Measurements from ENCODE around the gene KIR3DL2.
"Not testable (repeated sequence)": the region's sequence is repeated elsewhere in the genome, so short reads cannot be mapped to it uniquely, and the experiment has no call there.

Gene KIR3DL2

DNA sequence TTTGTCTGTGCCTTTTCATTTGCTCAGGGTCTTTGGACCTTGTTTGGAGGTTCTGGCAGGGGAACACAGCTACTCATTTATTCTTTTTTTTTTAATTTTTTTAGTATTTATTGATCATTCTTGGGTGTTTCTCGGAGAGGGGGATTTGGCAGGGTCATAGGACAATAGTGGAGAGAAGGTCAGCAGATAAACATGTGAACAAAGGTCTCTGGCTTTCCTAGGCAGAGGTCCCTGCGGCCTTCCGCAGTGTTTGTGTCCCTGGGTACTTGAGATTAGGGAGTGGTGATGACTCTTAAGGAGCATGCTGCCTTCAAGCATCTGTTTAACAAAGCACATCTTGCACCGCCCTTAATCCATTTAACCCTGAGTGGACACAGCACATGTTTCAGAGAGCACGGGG lies 57.7 kb downstream of the KIR3DL2 start:
- H3K9me3 ChIP-seq (ENCODE audit: control insufficient read depth, low read length); H3K4me1 ChIP-seq (ENCODE audit: control insufficient read depth, insufficient read depth, low read length); H3K4me3 ChIP-seq (ENCODE audit: insufficient read depth, low read depth, low read length); H3K36me3 ChIP-seq (ENCODE audit: control insufficient read depth, insufficient read depth, low read length); H3K27me3 ChIP-seq (ENCODE audit: control insufficient read depth, insufficient read depth, low read length, poor library complexity, severe bottlenecking); H3K27ac ChIP-seq (ENCODE audit: insufficient read depth, low read depth, low read length, poor library complexity, severe bottlenecking): not testable (repeated sequence)
- no CpG with 5 or more reads among the region's 5 CpGs for WGBS, 2 experiments
